ENCODE data around the gene MND1.

DNA sequence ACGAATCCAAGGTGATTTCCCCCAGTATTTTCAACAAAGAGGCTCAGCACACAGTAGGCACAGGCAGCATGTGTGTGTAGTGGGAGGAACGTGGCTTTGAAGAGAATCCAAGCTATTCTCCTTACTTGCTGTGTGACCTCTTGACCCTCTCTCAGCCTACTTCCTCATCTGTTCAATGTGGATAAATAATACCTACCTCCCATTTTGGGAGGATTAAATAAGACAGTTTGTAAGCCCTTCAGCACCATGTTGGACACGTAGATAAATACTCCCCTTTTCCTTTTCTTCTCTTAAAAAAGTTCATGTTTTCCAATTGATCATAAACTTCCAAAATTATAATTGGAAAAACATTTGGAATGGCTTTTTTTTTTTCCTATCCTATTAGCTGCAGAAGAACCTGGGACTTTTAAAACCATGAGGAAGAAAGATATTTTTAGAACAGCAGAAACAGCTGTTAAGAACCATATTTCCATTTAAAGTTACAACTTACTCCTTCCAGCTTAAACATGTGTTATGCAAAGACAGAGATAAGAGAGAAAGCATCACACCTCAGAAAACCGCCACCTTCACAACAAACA lies 65.5 kb downstream of the MND1 start:
- TF ChIP-seq EZH2 (IDR thresholded peaks at IDR 0.05; ENCODE audit: insufficient read depth, poor library complexity, severe bottlenecking), result no peak
- no peak for TF ChIP-seq EZH2phosphoT487 (IDR thresholded peaks at IDR 0.05; ENCODE audit: insufficient read depth, low read depth)
